ENCODE results near the gene TRIO. TPM values are rescaled to one million over a fixed set of nuclear protein-coding genes. Genes with fewer than 3 reads are reported as not detected.

The TRIO gene
- total and polyA plus RNA-seq, 2 donors (not counting 3 experiments of a cell fraction or from before 2014, with no cell fraction given) = 82.9 to 248 TPM

- FAIRE-seq = peak; percentile 78
- dilution Hi-C loops (cut with MboI; ENCODE audit: extremely low pct_ligation_motif_present, low sequenced_read_pairs) (no loop called here), intact Hi-C loops (cut with micrococcal nuclease) (loop anchor here (5.0 kb wide), 1 partner anchor 235 kb away; no protein-coding TSS in a partner anchor)
- Histone ChIP-seq H3K4me3 (replicated peaks in 1 of 3; ENCODE audit: insufficient read depth in 1 of 3, low read depth in 1 of 3, low read length in 3 of 3) (no peak overlapping the region), H3K9me3 (replicated peaks; ENCODE audit: control insufficient read depth, insufficient read depth, low read length) (no peaks in the 10 kb centered on the region), H3K27ac (ENCODE audit: insufficient read depth, low read depth, low read length) (peak overlapping the region; percentile 4), H3K4me2 (ENCODE audit: insufficient read depth, low read length) (no peak overlapping the region), H3K79me2 (ENCODE audit: control insufficient read depth, insufficient read depth, low read length) (peaks cover 45% of the 10 kb centered on the region), H3K4me1 (ENCODE audit: control insufficient read depth, extremely low read depth, insufficient read depth, low read length) (peaks cover 19% of the 10 kb centered on the region), H3K9me1 (replicated peaks; ENCODE audit: control insufficient read depth, extremely low read depth, insufficient read depth, low read length) (no peaks in the 10 kb centered on the region), H3K36me3 (ENCODE audit: control insufficient read depth in 2 of 2, extremely low read depth in 1 of 2, insufficient read depth in 2 of 2, low read length in 2 of 2) (peaks cover 8 to 12% of the 10 kb centered on the region in 2 experiments), H3K9ac (replicated peaks; ENCODE audit: extremely low read depth, insufficient read depth, low read length) (no peak overlapping the region), H2AFZ (ENCODE audit: low read depth, low read length) (no peak overlapping the region), H4K20me1 (replicated peaks; ENCODE audit: control insufficient read depth, extremely low read depth, insufficient read depth, low read length) (no peaks in the 10 kb centered on the region), H3K27me3 (ENCODE audit: control insufficient read depth in 2 of 2, insufficient read depth in 2 of 2, low read length in 2 of 2) (no peaks in the 10 kb centered on the region)
- ChIA-PET POLR2A (no interaction called here), CTCF (interaction anchor here (1.2 to 2.0 kb wide), 3 partner anchors 10 to 306 kb away, joined by 3 to 11 read pairs (median 5); no protein-coding TSS in a partner anchor)
- BruUV-seq (replicated peaks) = no TSS peak
- TF ChIP-seq GATA2 (IDR thresholded peaks at IDR 0.05; ENCODE audit: insufficient read depth, insufficient read length, low read depth, low read length) (peak; percentile 47), FOS (IDR thresholded peaks at IDR 0.05; ENCODE audit: borderline replicate concordance, insufficient read depth, low read length) (no peak)
- DNase-seq (ENCODE audit: low read depth, low spot score) = peak; percentile 77
Observed at GRCh38 chr5:14342306-14342705, 199.2 kb downstream of the TRIO start.

- DNase-seq (ENCODE audit: low read depth, low spot score) (no peak), FAIRE-seq (peak; percentile 35)
- Histone ChIP-seq H4K20me1 (replicated peaks; ENCODE audit: control insufficient read depth, extremely low read depth, insufficient read depth, low read length) (no peaks in the 10 kb centered on the region), H3K9me3 (replicated peaks; ENCODE audit: control insufficient read depth, insufficient read depth, low read length) (no peaks in the 10 kb centered on the region), H3K4me3 (replicated peaks in 1 of 3; ENCODE audit: insufficient read depth in 1 of 3, low read depth in 1 of 3, low read length in 3 of 3) (no peak overlapping the region), H3K27me3 (ENCODE audit: control insufficient read depth in 2 of 2, insufficient read depth in 2 of 2, low read length in 2 of 2) (no peaks in the 10 kb centered on the region), H3K27ac (ENCODE audit: insufficient read depth, low read depth, low read length) (no peak overlapping the region), H3K9ac (replicated peaks; ENCODE audit: extremely low read depth, insufficient read depth, low read length) (no peak overlapping the region), H2AFZ (ENCODE audit: low read depth, low read length) (no peak overlapping the region), H3K36me3 (ENCODE audit: control insufficient read depth in 2 of 2, extremely low read depth in 1 of 2, insufficient read depth in 2 of 2, low read length in 2 of 2) (peaks cover 2 to 4% of the 10 kb centered on the region in 2 experiments), H3K4me1 (ENCODE audit: control insufficient read depth, extremely low read depth, insufficient read depth, low read length) (peaks cover 19% of the 10 kb centered on the region), H3K79me2 (ENCODE audit: control insufficient read depth, insufficient read depth, low read length) (peaks cover 43% of the 10 kb centered on the region), H3K9me1 (replicated peaks; ENCODE audit: control insufficient read depth, extremely low read depth, insufficient read depth, low read length) (no peaks in the 10 kb centered on the region), H3K4me2 (ENCODE audit: insufficient read depth, low read length) (no peak overlapping the region)
- TF ChIP-seq POLR2A (IDR thresholded peaks at IDR 0.05; ENCODE audit: low read depth, low read length) (no peak), EZH2 (IDR thresholded peaks at IDR 0.05; ENCODE audit: borderline replicate concordance, low read depth, low read length, severe bottlenecking) (no peak), MYC (IDR thresholded peaks at IDR 0.05; ENCODE audit: low read depth, low read length) (no peak), GATA2 (IDR thresholded peaks at IDR 0.05; ENCODE audit: insufficient read depth, insufficient read length, low read depth, low read length) (no peak), POLR2AphosphoS5 (IDR thresholded peaks at IDR 0.05; ENCODE audit: insufficient read depth, low read depth, low read length) (no peak), MAX (IDR thresholded peaks at IDR 0.05; ENCODE audit: insufficient read depth, insufficient read length) (no peak), CTCF (IDR thresholded peaks at IDR 0.05; ENCODE audit: extremely low read depth in 1 of 2, insufficient read depth in 1 of 2, low read depth in 1 of 2, low read length in 2 of 2) (no peak), JUN (IDR thresholded peaks at IDR 0.05; ENCODE audit: borderline replicate concordance, insufficient read depth, insufficient read length, low read depth) (no peak)
- ChIA-PET CTCF (no interaction called here), POLR2A (no interaction called here)
- no TSS peak for BruUV-seq (replicated peaks)
- intact Hi-C loops (cut with micrococcal nuclease) (loop anchor here (5.0 kb wide), 1 partner anchor 236 kb away; no protein-coding TSS in a partner anchor), dilution Hi-C loops (cut with MboI; ENCODE audit: extremely low pct_ligation_motif_present, low sequenced_read_pairs) (no loop called here)
Observed at GRCh38 chr5:14343376-14343775, 200.2 kb downstream of the TRIO start.
